ENCODE measurements around the gene UBE2M.
"Not testable (repeated sequence)": the region's sequence is repeated elsewhere in the genome, so short reads cannot be mapped to it uniquely, and the experiment has no call there.

UBE2M gene

GRCh38 chr19:58582985-58583384 lies 24.6 kb upstream of the UBE2M start:
- peak overlapping the region in 1 of 3 experiments; percentile 33 for H3K27ac Mint-ChIP-seq
- no peaks in the 10 kb centered on the region for H3K9me3 Mint-ChIP-seq
- no peaks in the 10 kb centered on the region for H3K27me3 Mint-ChIP-seq (ENCODE audit: low read depth)
- H3K36me3 Mint-ChIP-seq (ENCODE audit: low read depth) = peaks cover 22% of the 10 kb centered on the region
- no peak for TF ChIP-seq CTCF (IDR thresholded peaks at IDR 0.05; ENCODE audit: unreplicated experiment in 3 of 3)
- H3K4me3 Mint-ChIP-seq = no peak overlapping the region
- peaks cover 34% of the 10 kb centered on the region for H3K4me1 Mint-ChIP-seq

- TF ChIP-seq CTCF (IDR thresholded peaks at IDR 0.05; ENCODE audit: unreplicated experiment in 3 of 3) = peak; percentile 91 to 99 (median 91)
- Mint-ChIP-seq H3K27ac (peak overlapping the region; percentile 71 to 93 (median 82)), H3K4me1 (peaks cover 34% of the 10 kb centered on the region), H3K4me3 (peak overlapping the region in 2 of 3 experiments; percentile 22 to 30), H3K36me3 (ENCODE audit: low read depth) (peaks cover 22% of the 10 kb centered on the region), H3K9me3 (no peaks in the 10 kb centered on the region), H3K27me3 (ENCODE audit: low read depth) (no peaks in the 10 kb centered on the region)
Measured at GRCh38 chr19:58581227-58582141, 23.1 kb upstream of the UBE2M start.

GRCh38 chr19:58579473-58580142 lies 21.2 kb upstream of the UBE2M start:
- Mint-ChIP-seq H3K4me1 (peaks cover 29% of the 10 kb centered on the region), H3K27ac (peak overlapping the region; percentile 59 to 73 (median 66)), H3K4me3 (peak overlapping the region in 1 of 3 experiments; percentile 74), H3K27me3 (ENCODE audit: low read depth) (no peaks in the 10 kb centered on the region), H3K9me3 (no peaks in the 10 kb centered on the region), H3K36me3 (ENCODE audit: low read depth) (peaks cover 15% of the 10 kb centered on the region)
- no peak for TF ChIP-seq CTCF (IDR thresholded peaks at IDR 0.05; ENCODE audit: unreplicated experiment in 3 of 3)

GRCh38 chr19:58578012-58578925 lies 19.9 kb upstream of the UBE2M start:
- no peak for TF ChIP-seq CTCF (IDR thresholded peaks at IDR 0.05; ENCODE audit: unreplicated experiment in 3 of 3)
- peaks cover 14% of the 10 kb centered on the region for H3K36me3 Mint-ChIP-seq (ENCODE audit: low read depth)
- peak overlapping the region; percentile 59 to 73 (median 66) for H3K27ac Mint-ChIP-seq
- H3K9me3 Mint-ChIP-seq = no peaks in the 10 kb centered on the region
- H3K4me3 Mint-ChIP-seq = peak overlapping the region; percentile 55 to 74 (median 69)
- peaks cover 36% of the 10 kb centered on the region for H3K4me1 Mint-ChIP-seq
- H3K27me3 Mint-ChIP-seq (ENCODE audit: low read depth) = no peaks in the 10 kb centered on the region

- H3K4me1 Mint-ChIP-seq = peaks cover 37% of the 10 kb centered on the region
Measured at GRCh38 chr19:58577581-58577980, 19.2 kb upstream of the UBE2M start.

More at GRCh38 chr19:58577581-58577980, 19.2 kb upstream of the UBE2M start:
- H3K36me3 Mint-ChIP-seq (ENCODE audit: low read depth); H3K27me3 Mint-ChIP-seq (ENCODE audit: low read depth); H3K4me3 Mint-ChIP-seq; H3K9me3 Mint-ChIP-seq: not testable (repeated sequence)
- H3K27ac Mint-ChIP-seq = peak overlapping the region in 1 of 3 experiments; percentile 11
